ENCODE measurements around the gene JSRP1.

The JSRP1 gene

DNA sequence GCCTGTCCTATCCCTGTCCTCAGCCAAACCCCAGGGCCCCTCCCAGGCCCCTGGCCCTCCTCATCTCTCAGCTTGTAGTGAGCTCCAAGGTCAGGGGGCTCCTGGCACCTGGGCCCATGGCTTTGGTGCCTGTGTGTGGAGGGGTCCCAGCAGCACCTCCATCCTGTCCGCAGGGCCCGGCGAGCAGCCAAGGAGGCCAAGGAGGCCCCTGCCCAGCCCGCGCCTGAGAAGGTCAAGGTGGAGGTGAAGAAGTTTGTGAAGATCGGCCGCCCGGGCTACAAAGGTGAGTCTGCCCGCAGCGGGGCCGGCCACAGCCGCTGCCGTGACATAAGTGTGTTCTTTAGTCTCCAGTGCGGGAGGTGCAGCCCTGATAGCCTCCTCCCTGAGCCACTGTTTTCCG is 10.9 kb downstream of the JSRP1 start:
- H3K9me3 ChIP-seq (ENCODE audit: severe bottlenecking): no peaks in the 10 kb centered on the region
- peaks cover 69% of the 10 kb centered on the region for H3K36me3 ChIP-seq (ENCODE audit: low read depth)
- TF ChIP-seq, protein P1, sequence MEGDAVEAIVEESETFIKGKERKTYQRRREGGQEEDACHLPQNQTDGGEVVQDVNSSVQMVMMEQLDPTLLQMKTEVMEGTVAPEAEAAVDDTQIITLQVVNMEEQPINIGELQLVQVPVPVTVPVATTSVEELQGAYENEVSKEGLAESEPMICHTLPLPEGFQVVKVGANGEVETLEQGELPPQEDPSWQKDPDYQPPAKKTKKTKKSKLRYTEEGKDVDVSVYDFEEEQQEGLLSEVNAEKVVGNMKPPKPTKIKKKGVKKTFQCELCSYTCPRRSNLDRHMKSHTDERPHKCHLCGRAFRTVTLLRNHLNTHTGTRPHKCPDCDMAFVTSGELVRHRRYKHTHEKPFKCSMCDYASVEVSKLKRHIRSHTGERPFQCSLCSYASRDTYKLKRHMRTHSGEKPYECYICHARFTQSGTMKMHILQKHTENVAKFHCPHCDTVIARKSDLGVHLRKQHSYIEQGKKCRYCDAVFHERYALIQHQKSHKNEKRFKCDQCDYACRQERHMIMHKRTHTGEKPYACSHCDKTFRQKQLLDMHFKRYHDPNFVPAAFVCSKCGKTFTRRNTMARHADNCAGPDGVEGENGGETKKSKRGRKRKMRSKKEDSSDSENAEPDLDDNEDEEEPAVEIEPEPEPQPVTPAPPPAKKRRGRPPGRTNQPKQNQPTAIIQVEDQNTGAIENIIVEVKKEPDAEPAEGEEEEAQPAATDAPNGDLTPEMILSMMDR (IDR thresholded peaks at IDR 0.05; ENCODE audit: poor library complexity, severe bottlenecking): no peak
- H3K27me3 ChIP-seq (ENCODE audit: insufficient read depth, poor library complexity, severe bottlenecking): peaks cover 4% of the 10 kb centered on the region
- no peak overlapping the region for H3K27ac ChIP-seq (ENCODE audit: poor library complexity, severe bottlenecking)
- no peaks in the 10 kb centered on the region for H3K4me1 ChIP-seq (ENCODE audit: insufficient read depth, poor library complexity, severe bottlenecking)
- ATAC-seq (ENCODE audit: low read depth) (no peak), DNase-seq (ENCODE audit: low spot score) (no peak)
- H3K4me3 ChIP-seq (ENCODE audit: severe bottlenecking): no peak overlapping the region

- H3K27me3 ChIP-seq (ENCODE audit: insufficient read depth, poor library complexity, severe bottlenecking): no peaks in the 10 kb centered on the region
- TF ChIP-seq, protein P1 (IDR thresholded peaks at IDR 0.05; ENCODE audit: poor library complexity, severe bottlenecking): no peak
- H3K9me3 ChIP-seq (ENCODE audit: severe bottlenecking): no peaks in the 10 kb centered on the region
- no peak for ATAC-seq (ENCODE audit: low read depth)
- H3K4me1 ChIP-seq (ENCODE audit: insufficient read depth, poor library complexity, severe bottlenecking): no peaks in the 10 kb centered on the region
- DNase-seq (ENCODE audit: low spot score): no peak
- H3K36me3 ChIP-seq (ENCODE audit: low read depth): peaks cover 69% of the 10 kb centered on the region
- no peak overlapping the region for H3K27ac ChIP-seq (ENCODE audit: poor library complexity, severe bottlenecking)
- H3K4me3 ChIP-seq (ENCODE audit: severe bottlenecking): no peak overlapping the region
These were observed 11.7 kb downstream of the JSRP1 start for GRCh38 chr19:2244486-2244885.

DNA sequence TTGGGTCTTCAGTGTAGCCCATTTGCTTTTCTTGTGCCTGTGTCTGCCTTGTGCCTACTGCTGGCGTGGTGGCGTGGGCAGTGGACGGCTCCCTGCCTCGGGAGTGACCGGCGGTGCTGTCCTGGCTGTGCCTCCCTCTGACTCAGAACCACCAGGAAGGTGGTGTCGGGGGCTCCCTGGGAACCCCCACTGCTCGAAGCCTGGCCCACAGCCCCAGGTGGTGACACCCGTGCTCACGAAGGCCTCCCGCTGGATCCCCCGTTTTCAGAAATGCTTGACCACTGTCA is 12.1 kb downstream of the JSRP1 start:
- no peaks in the 10 kb centered on the region for H3K9me3 ChIP-seq (ENCODE audit: severe bottlenecking)
- TF ChIP-seq, protein P1 (IDR thresholded peaks at IDR 0.05; ENCODE audit: poor library complexity, severe bottlenecking): no peak
- H3K4me1 ChIP-seq (ENCODE audit: insufficient read depth, poor library complexity, severe bottlenecking): no peaks in the 10 kb centered on the region
- no peak for ATAC-seq (ENCODE audit: low read depth)
- no peaks in the 10 kb centered on the region for H3K27me3 ChIP-seq (ENCODE audit: insufficient read depth, poor library complexity, severe bottlenecking)
- no peak for DNase-seq (ENCODE audit: low spot score)
- H3K36me3 ChIP-seq (ENCODE audit: low read depth): peaks cover 69% of the 10 kb centered on the region
- no peak overlapping the region for H3K4me3 ChIP-seq (ENCODE audit: severe bottlenecking)
- H3K27ac ChIP-seq (ENCODE audit: poor library complexity, severe bottlenecking): no peak overlapping the region

GRCh38 chr19:2243274-2244124 is 12.7 kb downstream of the JSRP1 start:
- Histone ChIP-seq H3K27me3 (ENCODE audit: insufficient read depth, poor library complexity, severe bottlenecking) (no peaks in the 10 kb centered on the region), H3K4me3 (ENCODE audit: severe bottlenecking) (no peak overlapping the region), H3K36me3 (ENCODE audit: low read depth) (peaks cover 73% of the 10 kb centered on the region), H3K27ac (ENCODE audit: poor library complexity, severe bottlenecking) (no peak overlapping the region), H3K9me3 (ENCODE audit: severe bottlenecking) (no peaks in the 10 kb centered on the region), H3K4me1 (ENCODE audit: insufficient read depth, poor library complexity, severe bottlenecking) (peaks cover 4% of the 10 kb centered on the region)
- DNase-seq (ENCODE audit: low spot score) (no peak), ATAC-seq (ENCODE audit: low read depth) (no peak)
- TF ChIP-seq, protein P1 (IDR thresholded peaks at IDR 0.05; ENCODE audit: poor library complexity, severe bottlenecking): no peak

DNA sequence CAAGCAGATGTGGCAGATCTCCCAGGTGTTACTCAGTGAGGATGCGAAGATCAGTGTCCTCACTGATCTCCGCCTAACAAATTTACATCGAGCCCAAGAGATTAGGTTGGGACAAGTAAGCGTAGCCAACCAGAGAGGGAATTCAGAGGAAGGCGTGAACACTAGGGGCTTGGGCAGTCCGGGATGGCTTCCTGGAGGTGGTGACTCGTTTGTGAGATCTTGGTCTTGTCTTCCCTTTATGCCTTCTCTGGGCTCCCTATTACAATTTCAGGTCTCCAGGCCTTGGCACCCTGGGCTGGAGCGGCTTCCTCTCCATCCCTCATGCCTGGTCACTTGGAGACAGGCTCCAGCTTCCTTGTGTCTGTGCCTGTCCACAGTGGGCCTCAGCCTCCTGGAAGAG is 13.4 kb downstream of the JSRP1 start:
- Histone ChIP-seq H3K4me1 (ENCODE audit: insufficient read depth, poor library complexity, severe bottlenecking) (peaks cover 10% of the 10 kb centered on the region), H3K9me3 (ENCODE audit: severe bottlenecking) (no peaks in the 10 kb centered on the region), H3K27ac (ENCODE audit: poor library complexity, severe bottlenecking) (no peak overlapping the region), H3K27me3 (ENCODE audit: insufficient read depth, poor library complexity, severe bottlenecking) (no peaks in the 10 kb centered on the region), H3K36me3 (ENCODE audit: low read depth) (peaks cover 80% of the 10 kb centered on the region), H3K4me3 (ENCODE audit: severe bottlenecking) (no peak overlapping the region)
- TF ChIP-seq, protein P1 (IDR thresholded peaks at IDR 0.05; ENCODE audit: poor library complexity, severe bottlenecking): no peak
- ATAC-seq (ENCODE audit: low read depth) (no peak), DNase-seq (ENCODE audit: low spot score) (no peak)

All from RWPE2 (cell line).